Nucleus accumbens (tissue), 56 donors: ENCODE results near the gene ZMYND8.

Experiments
- DNase-seq, 56 donors: peaks; one replicate each; lab custom pipeline; 2025; lab: John Stamatoyannopoulos, UW

The ZMYND8 gene

DNA sequence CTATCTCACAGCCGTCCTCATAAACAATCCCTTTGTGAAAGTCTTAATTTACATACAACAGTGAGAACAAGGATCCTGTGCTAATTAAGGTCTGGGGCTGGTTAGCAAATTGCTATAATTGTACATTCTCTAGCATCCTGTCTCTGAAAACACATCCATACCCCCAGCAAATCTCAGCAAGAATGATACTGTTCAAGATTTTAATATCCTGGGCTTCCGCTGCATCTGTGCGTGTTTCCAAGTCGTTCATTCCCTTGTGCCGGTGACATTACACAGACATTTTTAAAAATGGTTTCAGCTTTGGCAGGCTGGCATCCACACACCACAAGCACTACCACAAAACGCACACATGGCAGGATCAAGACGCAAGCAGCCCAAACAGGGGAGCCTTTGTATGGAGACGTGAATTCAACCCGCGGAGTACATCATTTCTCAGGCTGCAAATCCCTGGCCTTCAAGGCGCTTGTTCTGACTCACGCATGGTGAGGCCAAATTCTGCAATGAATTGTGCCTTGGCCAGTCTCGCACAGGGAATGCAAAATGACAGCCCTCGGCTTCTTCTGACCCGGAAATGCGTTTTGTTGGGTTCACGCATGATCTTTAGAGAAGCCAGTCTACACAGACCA, 20.3 kb downstream of the ZMYND8 start:
- DNase-seq, result peak in 53 of 56 donors; percentile 25 to 85 (median 65)

DNA sequence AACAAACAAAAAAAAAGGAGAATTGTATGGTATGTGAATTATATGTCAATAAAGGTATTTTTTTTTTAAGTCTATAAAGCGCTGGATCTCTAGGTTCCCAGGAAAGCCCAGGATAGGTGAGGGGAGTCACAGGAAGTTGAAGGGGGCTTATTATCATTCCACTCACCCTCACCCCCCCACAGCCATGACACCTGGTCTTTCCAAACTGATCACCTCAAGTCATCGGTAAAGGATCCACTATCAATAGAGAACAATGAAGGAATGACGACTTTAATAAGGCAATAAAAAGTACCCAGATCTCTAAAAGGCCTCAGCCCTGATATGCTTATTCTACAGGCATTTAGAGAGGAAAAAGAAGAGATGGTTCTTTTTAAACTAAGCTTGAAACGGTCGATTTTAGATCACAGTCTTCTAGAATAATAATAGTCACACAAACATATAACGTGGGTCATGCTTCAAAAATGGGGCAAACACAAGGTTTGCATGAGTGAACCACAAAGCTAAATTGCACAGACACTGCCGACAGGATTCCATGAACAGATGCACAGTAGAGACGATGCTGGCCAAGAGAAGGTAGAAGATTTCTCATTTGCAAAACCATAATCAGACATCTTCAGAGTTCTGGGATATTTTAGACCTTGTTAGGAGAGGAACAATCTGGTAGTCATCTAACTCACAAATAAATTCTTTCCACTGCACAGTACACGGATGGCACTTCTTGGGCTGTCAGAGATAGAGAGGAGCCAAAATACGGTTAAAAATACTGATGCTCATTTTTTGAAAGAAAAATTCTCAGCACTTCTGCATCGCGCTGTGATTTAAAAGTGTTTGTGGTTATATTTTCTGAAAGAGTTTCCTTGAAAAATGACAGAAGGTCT, 21.0 kb downstream of the ZMYND8 start:
- peak in 1 of 56 donors; percentile 9 for DNase-seq

- DNase-seq, result peak in 6 of 56 donors; percentile 12 to 35 (median 18)
Observed at GRCh38 chr20:47334022-47334551, 22.4 kb downstream of the ZMYND8 start.

DNA sequence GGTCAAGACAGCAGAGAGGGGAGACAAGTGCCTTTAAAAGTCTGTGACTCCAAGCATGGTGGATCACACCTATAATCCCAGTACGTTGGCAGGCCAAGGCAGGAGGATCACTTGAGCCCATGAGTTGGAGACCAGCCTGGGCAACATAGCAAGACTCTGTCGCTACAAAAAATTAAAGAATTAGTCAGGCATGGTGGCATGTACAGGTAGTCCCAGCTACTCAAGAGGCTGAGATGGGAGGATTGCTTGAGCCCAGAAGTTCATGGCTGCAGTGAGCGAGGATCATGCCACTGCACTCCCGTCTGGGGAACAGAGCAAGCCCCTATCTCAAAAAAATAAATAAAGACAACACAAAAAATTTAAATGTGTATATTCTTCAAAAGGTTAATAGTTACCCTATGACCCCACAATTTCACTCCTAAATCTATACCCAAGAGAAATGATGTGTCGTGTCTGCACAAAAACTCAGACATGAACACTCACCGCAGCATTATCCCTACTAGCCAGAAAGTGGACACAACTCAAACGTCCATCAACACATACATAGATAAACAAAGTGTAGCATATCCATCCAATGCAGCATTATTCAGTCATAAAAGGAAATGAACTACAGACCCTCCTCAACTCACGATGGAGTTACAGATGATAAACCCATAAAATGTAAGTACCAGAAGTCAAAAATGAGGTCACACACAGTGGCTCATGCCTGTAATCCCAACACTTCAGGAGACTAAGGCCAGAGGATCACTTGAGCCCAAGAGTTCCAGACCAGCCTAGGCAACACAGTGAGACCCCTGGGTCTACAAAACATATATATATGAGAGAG, 23.9 kb downstream of the ZMYND8 start:
- no peak for DNase-seq

GRCh38 chr20:47330933-47331708, 25.4 kb downstream of the ZMYND8 start:
- no peak for DNase-seq

DNA sequence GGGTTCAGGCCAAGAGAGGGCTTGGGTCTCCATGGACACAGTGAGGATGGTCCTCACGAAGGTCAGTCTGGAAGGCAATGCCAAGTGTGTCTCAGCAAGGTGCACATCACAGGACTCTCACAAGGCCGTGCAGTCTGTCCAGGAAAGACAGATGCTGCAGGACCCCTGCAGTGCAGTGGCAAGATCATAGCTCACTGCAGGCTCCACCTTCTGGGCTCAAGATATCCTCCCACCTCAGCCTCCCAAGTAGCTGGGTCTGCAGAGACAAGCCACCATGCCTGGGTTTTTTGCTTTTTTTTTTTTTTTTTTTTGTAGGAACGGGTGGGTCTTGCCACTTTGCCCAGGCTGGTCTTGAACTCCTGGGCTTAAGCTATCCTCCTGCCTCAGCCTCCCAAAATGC, 26.4 kb downstream of the ZMYND8 start:
- DNase-seq, result no peak

DNA sequence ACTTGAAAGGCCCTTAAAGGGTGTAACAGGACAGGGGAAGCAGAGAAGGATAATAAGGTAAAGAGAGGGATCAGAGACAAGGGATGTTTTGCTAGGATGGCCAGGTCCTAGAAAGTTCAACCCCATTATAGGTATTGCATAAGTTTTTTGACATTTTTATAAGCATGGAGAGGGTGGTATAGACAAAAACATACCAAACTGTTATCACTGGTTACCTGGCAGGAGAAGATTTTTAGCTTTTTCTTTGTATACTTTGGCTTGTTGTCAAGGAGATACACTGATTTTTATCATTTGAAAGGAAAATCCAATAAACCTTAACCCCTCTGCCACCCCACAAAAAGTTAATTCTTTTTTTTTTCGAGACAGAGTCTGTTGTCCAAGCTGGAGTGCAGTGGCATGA, 28.4 kb downstream of the ZMYND8 start:
- DNase-seq, result no peak

- no peak for DNase-seq
Observed at GRCh38 chr20:47327711-47328110, 28.8 kb downstream of the ZMYND8 start.

GRCh38 chr20:47326658-47327268, 29.7 kb downstream of the ZMYND8 start:
- DNase-seq, result no peak

- no peak for DNase-seq
Observed at GRCh38 chr20:47325242-47325641, 31.3 kb downstream of the ZMYND8 start.

GRCh38 chr20:47320990-47321805, 35.3 kb downstream of the ZMYND8 start:
- no peak for DNase-seq

DNA sequence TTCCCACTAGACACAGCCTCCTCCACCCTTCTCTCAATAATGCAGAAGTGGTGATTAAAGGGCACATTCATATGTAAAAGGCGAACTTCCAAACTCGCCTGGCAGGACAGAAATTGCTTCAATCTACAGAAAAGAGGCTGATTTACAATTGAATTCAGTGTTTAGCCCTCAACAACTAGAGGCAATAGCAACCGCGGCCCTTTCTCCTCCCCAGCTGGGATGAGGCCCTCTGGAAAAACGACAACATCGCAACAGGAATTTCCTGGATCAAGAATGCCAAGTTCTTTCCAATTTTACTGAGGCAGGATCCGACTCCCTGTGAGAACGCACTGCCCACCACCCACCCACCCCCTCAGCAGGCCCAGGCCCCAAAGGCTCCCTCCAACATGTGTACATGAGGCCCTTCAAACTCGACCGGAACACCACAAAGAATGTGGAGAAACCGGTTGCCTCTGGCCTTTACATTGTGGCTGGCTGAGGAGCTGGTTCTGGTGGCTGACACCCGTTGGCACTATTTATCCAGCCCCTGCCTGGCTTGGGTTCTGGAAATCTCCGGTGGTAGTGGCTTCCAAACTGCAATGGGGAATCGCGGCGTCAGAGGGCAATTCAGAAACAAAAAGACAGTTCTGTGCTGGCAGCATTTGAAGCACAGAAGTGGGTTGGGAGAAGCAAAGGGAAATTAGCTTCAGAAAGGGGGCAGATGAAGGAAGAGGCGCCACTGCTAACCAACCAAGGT, 36.8 kb downstream of the ZMYND8 start:
- peak in 50 of 56 donors; percentile 21 to 85 (median 64) for DNase-seq

GRCh38 chr20:47318586-47319516, 37.6 kb downstream of the ZMYND8 start:
- DNase-seq, result peak in 49 of 56 donors; percentile 14 to 81 (median 63)

DNA sequence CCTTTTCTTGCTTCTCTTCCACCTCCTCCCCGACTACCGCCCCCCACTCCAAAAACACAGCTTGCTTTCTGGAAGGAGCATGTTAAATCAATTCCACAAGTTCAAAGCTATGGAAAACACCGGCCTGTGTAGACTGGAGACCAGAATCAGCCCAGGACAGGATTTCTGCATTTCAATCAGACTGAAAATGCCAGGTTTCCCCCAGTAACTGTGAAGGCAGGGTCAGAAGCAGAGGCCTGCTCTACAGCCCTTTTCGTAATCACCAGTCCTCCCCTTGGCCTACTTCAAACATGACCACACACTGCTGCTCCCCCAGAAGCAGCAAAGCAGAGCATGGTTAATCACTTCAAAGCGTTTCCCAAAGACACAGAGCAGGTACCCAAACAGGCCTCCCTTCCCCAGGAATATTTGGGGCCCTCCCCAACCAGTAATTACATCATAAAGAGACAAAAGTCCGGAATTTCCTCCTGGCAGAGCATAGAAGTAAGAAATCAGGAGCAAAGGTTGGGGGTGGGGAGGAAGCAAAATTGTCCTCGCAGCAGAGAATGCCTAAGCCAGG, 38.4 kb downstream of the ZMYND8 start:
- peak in 9 of 56 donors; percentile 40 to 68 (median 58) for DNase-seq

- DNase-seq, result peak in 29 of 56 donors; percentile 10 to 72 (median 39)
Observed at GRCh38 chr20:47317127-47317895, 39.2 kb downstream of the ZMYND8 start.

GRCh38 chr20:47316776-47317126, 39.7 kb downstream of the ZMYND8 start:
- DNase-seq, result no peak
